Smooth muscle cell (in vitro differentiated cells): ENCODE data around the gene SLC16A13. TPM values are rescaled to one million over a fixed set of nuclear protein-coding genes. Genes with fewer than 3 reads are reported as not detected.

ENCODE experiments used
- DNase-seq: peaks from one replicate; lab custom pipeline; 2025; ENCODE audit not compliant: unreplicated experiment; lab: John Stamatoyannopoulos, UW
- H2AFZ ChIP-seq: fragments of 200-600 bp; sonication (generic); 2 replicates; pipeline ENCODE4 v1.6.0; 2016; ENCODE audit warnings: antibody characterized with exemption, low read depth, mild to moderate bottlenecking
- H3F3A ChIP-seq: fragments of 200-600 bp; sonication (generic); 2 replicates; pipeline ENCODE4 v1.6.0; 2017; ENCODE audit warnings: antibody characterized with exemption, low read depth
- H3K27ac ChIP-seq: fragments of 200-600 bp; sonication (generic); 2 replicates; pipeline ENCODE4 v1.5.1; 2016; ENCODE audit warnings: low read depth, mild to moderate bottlenecking
- H3K27me3 ChIP-seq: fragments of 200-600 bp; sonication (generic); 2 replicates; pipeline ENCODE4 v1.6.1; 2016; ENCODE audit warnings: low read depth, mild to moderate bottlenecking
- H3K36me3 ChIP-seq: fragments of 200-600 bp; sonication (generic); 2 replicates; pipeline ENCODE4 v1.5.1; 2016; ENCODE audit warnings: low read depth
- H3K4me1 ChIP-seq: fragments of 200-600 bp; sonication (generic); 2 replicates; pipeline ENCODE4 v1.5.1; 2016; ENCODE audit warnings: low read depth
- H3K4me2 ChIP-seq: fragments of 200-600 bp; sonication (generic); 2 replicates; pipeline ENCODE4 v1.6.0; 2016; ENCODE audit warnings: mild to moderate bottlenecking
- H3K4me3 ChIP-seq: fragments of 200-600 bp; sonication (generic); 2 replicates; pipeline ENCODE4 v1.5.1; 2016; ENCODE audit warnings: mild to moderate bottlenecking
- H3K79me2 ChIP-seq: fragments of 200-600 bp; sonication (generic); 2 replicates; pipeline ENCODE4 v1.6.0; 2016; ENCODE audit warnings: low read depth, mild to moderate bottlenecking
- H3K9ac ChIP-seq: fragments of 200-600 bp; sonication (generic); 2 replicates; pipeline ENCODE4 v1.6.0; 2016; ENCODE audit warnings: low read depth
- H3K9me3 ChIP-seq: fragments of 200-600 bp; sonication (generic); replicated peaks from 2 replicates; pipeline ENCODE4 v1.5.1; 2016; ENCODE audit warnings: low read depth
- H4K20me1 ChIP-seq: fragments of 200-600 bp; sonication (generic); 2 replicates; pipeline ENCODE4 v1.6.0; 2016; ENCODE audit warnings: low read depth
- WGBS: methylation state at CpG from one replicate; pipeline ENCODE4 v1.1.7; 2016; ENCODE audit warnings: low lambda C conversion rate; 5-methylcytosine and 5-hydroxymethylcytosine counted together
- polyA plus RNA-seq: library from polyadenylated mRNA; unstranded; fragments of >200 nt; fragmentation: Nextera tagmentation; extraction: Ambion mirVana; gene quantifications from 2 replicates; pipeline ENCODE4 v1.2.1, GENCODE V29; 2016
- total RNA-seq: library from RNA; depleted of rRNA; stranded (reverse); fragments of >200 nt; gene quantifications from 2 replicates; pipeline ENCODE4 v1.2.3, GENCODE V29; 2014
- TF ChIP-seq, protein P1 (sequence below): fragments of 200-600 bp; sonication (generic); IDR thresholded peaks from 2 replicates; pipeline ENCODE4 v1.5.1; 2017; ENCODE audit warnings: borderline replicate concordance, mild to moderate bottlenecking, antibody characterized with exemption; ENCODE audit not compliant: insufficient read depth, poor library complexity, severe bottlenecking

SLC16A13 gene
- total and polyA plus RNA-seq, 2 experiments from 2014 or later: 2.0 to 3.5 TPM

DNA sequence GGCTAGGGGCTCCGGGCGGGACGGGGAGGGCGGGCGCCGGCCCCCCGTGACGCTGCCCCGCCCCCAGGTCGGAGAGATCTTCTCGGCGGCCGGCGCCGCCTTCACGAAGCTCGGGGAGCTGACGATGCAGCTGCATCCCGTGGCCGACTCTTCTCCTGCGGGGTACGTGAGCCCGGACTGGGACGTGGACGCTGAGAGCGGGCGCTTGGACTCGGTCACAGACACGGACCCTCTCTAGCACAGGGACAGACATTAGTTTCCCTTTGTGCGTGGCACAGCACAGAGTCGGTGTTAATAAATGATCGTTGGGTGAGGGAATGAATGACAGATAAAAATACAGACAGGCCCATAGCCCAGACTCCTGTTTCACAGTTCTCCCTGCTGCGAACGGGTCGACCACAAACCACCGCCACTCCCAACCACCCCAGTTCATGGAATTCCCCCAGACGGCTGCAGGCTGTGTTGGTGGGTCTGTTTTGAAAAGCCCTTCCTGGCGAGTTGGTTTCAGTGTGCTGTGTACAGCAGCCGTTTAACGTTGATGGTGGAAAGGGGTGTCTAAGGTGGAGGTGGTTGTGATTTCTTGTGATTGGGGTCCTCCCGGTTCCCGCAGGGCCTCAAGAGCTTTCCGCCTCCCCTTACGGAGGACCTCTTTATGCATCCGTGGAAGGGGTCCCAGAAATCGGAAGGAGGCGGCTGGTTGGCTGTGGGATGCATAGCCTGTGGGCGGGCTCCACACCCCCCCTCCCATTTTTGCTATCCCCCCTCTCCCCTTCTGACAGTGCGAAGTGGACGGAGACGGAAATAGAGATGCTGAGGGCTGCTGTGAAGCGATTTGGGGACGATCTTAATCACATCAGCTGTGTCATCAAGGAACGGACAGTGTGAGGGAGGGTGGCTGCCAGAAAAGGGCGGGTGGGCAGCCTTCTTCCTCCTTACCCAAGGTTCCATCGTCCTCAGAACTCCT lies 20.5 kb upstream of the SLC16A13 start:
- Histone ChIP-seq H3K36me3 (no peaks in the 10 kb centered on the region), H3K9ac (peak overlapping the region; percentile 100), H3K4me3 (peak overlapping the region; percentile 83), H3F3A (peaks cover 22% of the 10 kb centered on the region), H3K27ac (peak overlapping the region; percentile 100), H3K9me3 (no peaks in the 10 kb centered on the region), H3K27me3 (no peaks in the 10 kb centered on the region), H4K20me1 (no peaks in the 10 kb centered on the region), H3K4me2 (peak overlapping the region; percentile 100), H3K79me2 (peaks cover 30% of the 10 kb centered on the region), H2AFZ (peak overlapping the region; percentile 31), H3K4me1 (peaks cover 16% of the 10 kb centered on the region)
- DNase-seq: no peak
- WGBS: 24% methylated on average over 49 of the region's 56 CpGs
- TF ChIP-seq, protein P1, sequence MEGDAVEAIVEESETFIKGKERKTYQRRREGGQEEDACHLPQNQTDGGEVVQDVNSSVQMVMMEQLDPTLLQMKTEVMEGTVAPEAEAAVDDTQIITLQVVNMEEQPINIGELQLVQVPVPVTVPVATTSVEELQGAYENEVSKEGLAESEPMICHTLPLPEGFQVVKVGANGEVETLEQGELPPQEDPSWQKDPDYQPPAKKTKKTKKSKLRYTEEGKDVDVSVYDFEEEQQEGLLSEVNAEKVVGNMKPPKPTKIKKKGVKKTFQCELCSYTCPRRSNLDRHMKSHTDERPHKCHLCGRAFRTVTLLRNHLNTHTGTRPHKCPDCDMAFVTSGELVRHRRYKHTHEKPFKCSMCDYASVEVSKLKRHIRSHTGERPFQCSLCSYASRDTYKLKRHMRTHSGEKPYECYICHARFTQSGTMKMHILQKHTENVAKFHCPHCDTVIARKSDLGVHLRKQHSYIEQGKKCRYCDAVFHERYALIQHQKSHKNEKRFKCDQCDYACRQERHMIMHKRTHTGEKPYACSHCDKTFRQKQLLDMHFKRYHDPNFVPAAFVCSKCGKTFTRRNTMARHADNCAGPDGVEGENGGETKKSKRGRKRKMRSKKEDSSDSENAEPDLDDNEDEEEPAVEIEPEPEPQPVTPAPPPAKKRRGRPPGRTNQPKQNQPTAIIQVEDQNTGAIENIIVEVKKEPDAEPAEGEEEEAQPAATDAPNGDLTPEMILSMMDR: no peak

DNA sequence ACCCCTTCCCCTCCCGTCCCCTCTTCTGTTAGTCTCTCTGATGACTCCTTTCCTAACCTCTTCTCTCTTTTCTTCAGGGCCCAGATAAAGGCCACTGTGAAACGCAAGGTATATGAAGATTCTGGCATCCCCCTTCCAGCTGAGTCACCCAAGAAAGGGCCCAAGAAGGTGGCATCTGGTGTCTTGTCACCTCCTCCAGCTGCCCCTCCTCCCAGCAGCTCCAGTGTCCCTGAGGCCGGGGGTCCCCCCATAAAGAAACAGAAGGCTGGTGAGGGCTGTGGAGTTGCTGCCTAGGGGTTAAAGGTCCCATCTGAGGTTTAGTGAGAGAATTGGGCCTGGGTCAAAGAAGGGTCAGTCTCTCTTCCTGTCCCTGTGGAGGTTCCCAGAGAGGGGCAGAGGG lies 19.4 kb upstream of the SLC16A13 start:
- Histone ChIP-seq H4K20me1 (no peaks in the 10 kb centered on the region), H3K9ac (no peak overlapping the region), H3K27me3 (no peaks in the 10 kb centered on the region), H3K79me2 (peaks cover 19% of the 10 kb centered on the region), H3K9me3 (no peaks in the 10 kb centered on the region), H3F3A (peaks cover 26% of the 10 kb centered on the region), H3K36me3 (no peaks in the 10 kb centered on the region), H3K4me1 (peaks cover 18% of the 10 kb centered on the region), H2AFZ (no peak overlapping the region), H3K4me2 (no peak overlapping the region), H3K27ac (peak overlapping the region; percentile 100), H3K4me3 (no peak overlapping the region)
- DNase-seq: no peak
- 94% methylated on average over 3 of the region's 3 CpGs for WGBS
- TF ChIP-seq, protein P1: no peak

DNA sequence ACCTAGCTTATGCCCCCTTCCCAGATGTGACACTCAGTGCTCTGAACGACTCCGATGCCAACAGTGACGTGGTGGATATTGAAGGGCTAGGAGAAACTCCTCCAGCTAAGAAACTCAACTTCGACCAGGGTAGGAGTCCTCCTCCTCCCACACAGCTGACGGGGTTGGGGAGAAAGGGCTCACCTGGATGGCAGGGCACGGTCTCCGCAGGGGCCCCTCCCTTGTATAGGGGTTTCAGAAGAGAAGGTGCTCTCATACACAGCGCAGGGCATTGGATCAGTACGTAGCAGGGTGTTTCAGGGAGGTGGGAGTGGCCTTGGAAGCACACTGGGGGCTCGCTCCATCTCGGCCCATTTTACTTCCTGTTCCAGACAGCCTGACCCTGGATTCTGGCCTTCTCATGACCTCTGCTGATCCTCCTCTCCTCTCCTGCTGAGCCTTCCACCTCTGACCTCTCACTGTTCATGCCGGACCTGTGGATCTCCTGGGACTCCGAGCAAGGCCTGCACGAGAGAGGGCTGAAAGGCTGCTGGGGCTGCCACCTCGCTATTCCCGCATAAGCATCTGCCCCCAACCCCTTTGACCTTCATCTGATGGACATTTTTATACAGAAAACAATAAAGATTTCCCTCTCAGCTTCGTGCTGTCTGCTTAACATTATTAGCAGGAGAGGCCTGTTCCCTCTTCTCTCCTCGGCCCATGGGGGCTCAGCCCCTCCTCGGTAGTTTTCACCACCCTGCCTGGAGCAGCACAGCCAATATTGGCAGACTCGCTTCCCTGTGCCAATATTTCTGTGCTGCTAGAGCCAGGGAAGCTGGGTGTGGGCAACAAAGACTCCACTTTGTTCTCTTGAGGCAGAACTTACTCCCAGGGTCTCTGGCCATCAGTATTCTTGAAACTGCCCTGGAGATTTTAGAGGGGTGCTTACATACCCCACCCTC lies 18.7 kb upstream of the SLC16A13 start:
- H3K27me3 ChIP-seq: peaks cover under 1% of the 10 kb centered on the region
- H3K9ac ChIP-seq: no peak overlapping the region
- TF ChIP-seq, protein P1: no peak
- no peak overlapping the region for H2AFZ ChIP-seq
- H3K36me3 ChIP-seq: no peaks in the 10 kb centered on the region
- H3K4me1 ChIP-seq: peaks cover 18% of the 10 kb centered on the region
- WGBS: 95% methylated on average over 20 of the region's 20 CpGs
- no peak overlapping the region for H3K4me3 ChIP-seq
- no peak overlapping the region for H3K27ac ChIP-seq
- H3F3A ChIP-seq: peaks cover 26% of the 10 kb centered on the region
- DNase-seq: no peak
- no peaks in the 10 kb centered on the region for H3K9me3 ChIP-seq
- no peaks in the 10 kb centered on the region for H4K20me1 ChIP-seq
- H3K4me2 ChIP-seq: no peak overlapping the region
- peaks cover 12% of the 10 kb centered on the region for H3K79me2 ChIP-seq
